Kidney (tissue), 11 donors: Measurements from ENCODE around the gene PVRIG. TPM values are rescaled to one million over a fixed set of nuclear protein-coding genes. Genes with fewer than 3 reads are reported as not detected.
A peak's percentile ranks its signal among the peaks of the same experiment; 100 is the strongest.
"Not testable (repeated sequence)": the region's sequence is repeated elsewhere in the genome, so short reads cannot be mapped to it uniquely, and the experiment has no call there.

Experiments
- DNase-seq, 5 donors: peaks; one replicate each; pipeline ENCODE4 v3.0.0-alpha.2; 2013 to 2020
- FAIRE-seq: peaks from 2 replicates; lab custom pipeline; 2012; peaks lifted over from hg19 to GRCh38; lab: Jason Lieb, UNC
- H3K27ac ChIP-seq, 2 donors: one replicate each; pipeline ENCODE4 v1.7.0; 2013; ENCODE audit warnings: low read depth in 2 of 2, low read length in 2 of 2, inconsistent platforms in 1 of 2
- H3K27me3 ChIP-seq: one replicate; pipeline ENCODE4 v1.7.1; 2013; ENCODE audit warnings: low read length, inconsistent platforms; ENCODE audit not compliant: control insufficient read depth, insufficient read depth
- H3K36me3 ChIP-seq, 3 donors: one replicate each; pipeline versions ENCODE4 v1.7.0 to v1.7.1; 2013; ENCODE audit warnings: low read length in 3 of 3, control low read depth in 1 of 3, inconsistent platforms in 1 of 3; ENCODE audit not compliant: insufficient read depth in 3 of 3, control insufficient read depth in 2 of 3
- H3K4me1 ChIP-seq, 3 donors: one replicate each; pipeline versions ENCODE4 v1.7.0 to v1.7.1; 2013; ENCODE audit warnings: low read length in 3 of 3, inconsistent platforms in 1 of 3, low read depth in 1 of 3; ENCODE audit not compliant: control insufficient read depth in 2 of 3, insufficient read depth in 2 of 3
- H3K4me3 ChIP-seq, 3 donors: one replicate each; pipeline versions ENCODE4 v1.7.0 to v1.8.1; 2013; ENCODE audit warnings: low read length in 3 of 3, control low read depth in 1 of 3, inconsistent platforms in 1 of 3
- H3K9ac ChIP-seq, 3 donors: one replicate each; pipeline versions ENCODE4 v1.7.0 to v1.7.1; 2013; ENCODE audit warnings: low read length in 3 of 3, control low read depth in 1 of 3, inconsistent platforms in 1 of 3
- H3K9me3 ChIP-seq, 3 donors: one replicate each; pipeline versions ENCODE4 v1.7.0 to v1.7.1; 2013; ENCODE audit warnings: low read length in 3 of 3, control low read depth in 1 of 3, inconsistent platforms in 1 of 3; ENCODE audit not compliant: control insufficient read depth in 2 of 3, insufficient read depth in 1 of 3
- intact Hi-C: fragments of 100-400 bp; cut with DNase I; formaldehyde crosslinking; loops from one replicate; pipeline ENCODE4 v1.11.1; 2022
- polyA plus RNA-seq: library from polyadenylated mRNA; stranded (reverse); fragments of 350-450 nt; fragmentation: Illumina TruSeq; extraction: RNeasy Lipid Tissue Mini Kit (QIAGEN cat#74804); gene quantifications from one replicate; pipeline ENCODE4 v1.2.3, GENCODE V29; 2014; ENCODE audit warnings: low read depth, low replicate concordance; ENCODE audit not compliant: insufficient read depth
- total RNA-seq: library from RNA; stranded (reverse); fragmentation: NEBNext Ultra II Directional; extraction: Animal tissue kit (Norgen Biotek cat#: 25700); gene quantifications from one replicate; pipeline ENCODE4 v1.2.1, GENCODE V29; 2021
- donor health status: control.
- donor health status: control.
- donor health status: DM: yes; HTN: yes; CAD: no.
- donor health status: Normal renal cell carcinoma (clear cell type).

The PVRIG gene
- total and polyA plus RNA-seq, 2 donors from 2014 or later = 3.2 TPM; not detected in 1

- intact Hi-C loops, H3K27me3 ChIP-seq, H3K27ac ChIP-seq, H3K9ac ChIP-seq, H3K4me3 ChIP-seq, H3K9me3 ChIP-seq, H3K4me1 ChIP-seq, DNase-seq, H3K36me3 ChIP-seq, FAIRE-seq: not testable (repeated sequence)
These were observed 15.0 kb downstream of the PVRIG start for GRCh38 chr7:100234660-100235317.

GRCh38 chr7:100239975-100240374 is 20.2 kb downstream of the PVRIG start:
- FAIRE-seq, H3K27ac ChIP-seq, H3K9me3 ChIP-seq, intact Hi-C loops, H3K27me3 ChIP-seq, H3K9ac ChIP-seq, H3K4me3 ChIP-seq, H3K36me3 ChIP-seq, DNase-seq, H3K4me1 ChIP-seq: not testable (repeated sequence)

GRCh38 chr7:100243385-100243784 is 23.6 kb downstream of the PVRIG start:
- H3K27me3 ChIP-seq, DNase-seq, H3K4me1 ChIP-seq, H3K4me3 ChIP-seq, H3K36me3 ChIP-seq, intact Hi-C loops, H3K9me3 ChIP-seq, FAIRE-seq, H3K9ac ChIP-seq, H3K27ac ChIP-seq: not testable (repeated sequence)

- FAIRE-seq, intact Hi-C loops, H3K36me3 ChIP-seq, H3K27me3 ChIP-seq, H3K27ac ChIP-seq, H3K4me3 ChIP-seq, H3K9ac ChIP-seq, DNase-seq, H3K4me1 ChIP-seq, H3K9me3 ChIP-seq: not testable (repeated sequence)
These were observed 25.3 kb downstream of the PVRIG start for GRCh38 chr7:100244988-100245605.

GRCh38 chr7:100246121-100246864 is 26.5 kb downstream of the PVRIG start:
- H3K27ac ChIP-seq, intact Hi-C loops, H3K27me3 ChIP-seq, H3K4me3 ChIP-seq, H3K4me1 ChIP-seq, H3K9me3 ChIP-seq, H3K36me3 ChIP-seq, FAIRE-seq, H3K9ac ChIP-seq: not testable (repeated sequence)
- peak in 4 of 5 donors; percentile 71 to 76 (median 74) for DNase-seq

- H3K4me1 ChIP-seq, H3K9ac ChIP-seq, H3K9me3 ChIP-seq, intact Hi-C loops, H3K36me3 ChIP-seq, DNase-seq, H3K27ac ChIP-seq, FAIRE-seq, H3K27me3 ChIP-seq, H3K4me3 ChIP-seq: not testable (repeated sequence)
These were observed 27.1 kb downstream of the PVRIG start for GRCh38 chr7:100246865-100247137.
